Cardiac muscle cell (in vitro differentiated cells and primary cell): ENCODE results near the gene PCSK4. TPM values are rescaled to one million over a fixed set of nuclear protein-coding genes. Genes with fewer than 3 reads are reported as not detected.

Experiments
- DNase-seq, 2 donors: peaks; one replicate each; pipeline versions ENCODE4 v3.0.0 to v3.0.0-alpha.2; 2010 to 2017; ENCODE audit warnings: low read depth in 1 of 2, low spot score in 1 of 2
- H3K27ac ChIP-seq: fragments of 200-600 bp; sonication (generic); 2 replicates; pipeline ENCODE4 v1.5.1; 2016
- H3K27me3 ChIP-seq: fragments of 200-600 bp; sonication (generic); 2 replicates; pipeline ENCODE4 v1.6.0; 2016; ENCODE audit warnings: control low read depth
- H3K36me3 ChIP-seq: fragments of 200-600 bp; sonication (generic); 2 replicates; pipeline ENCODE4 v1.5.1; 2016; ENCODE audit warnings: control low read depth
- H3K4me1 ChIP-seq: fragments of 200-600 bp; sonication (generic); 2 replicates; pipeline ENCODE4 v1.8.1; 2017; ENCODE audit warnings: low read depth, mild to moderate bottlenecking, mixed run types
- H3K4me3 ChIP-seq: fragments of 200-600 bp; sonication (generic); 2 replicates; pipeline ENCODE4 v1.5.1; 2016; ENCODE audit warnings: mild to moderate bottlenecking
- H3K9me3 ChIP-seq: fragments of 200-600 bp; sonication (generic); 2 replicates; pipeline ENCODE4 v1.5.1; 2017; ENCODE audit warnings: low read depth, mild to moderate bottlenecking, control low read depth
- polyA plus RNA-seq: library from polyadenylated mRNA; unstranded; fragments of >200 nt; fragmentation: Nextera tagmentation; extraction: Ambion mirVana; gene quantifications from 2 replicates; pipeline ENCODE4 v1.2.1, GENCODE V29; 2016
- total RNA-seq: library from RNA; depleted of rRNA; stranded (reverse); fragments of >200 nt; gene quantifications from 2 replicates; pipeline ENCODE4 v1.2.3, GENCODE V29; 2016
- TF ChIP-seq, protein P1 (sequence below): IDR thresholded peaks from 2 replicates; pipeline ENCODE4 v1.5.1; 2012; ENCODE audit warnings: low read depth, mild to moderate bottlenecking, low read length

PCSK4 gene
- total and polyA plus RNA-seq, 2 experiments from 2014 or later: 9.6 to 28.6 TPM

DNA sequence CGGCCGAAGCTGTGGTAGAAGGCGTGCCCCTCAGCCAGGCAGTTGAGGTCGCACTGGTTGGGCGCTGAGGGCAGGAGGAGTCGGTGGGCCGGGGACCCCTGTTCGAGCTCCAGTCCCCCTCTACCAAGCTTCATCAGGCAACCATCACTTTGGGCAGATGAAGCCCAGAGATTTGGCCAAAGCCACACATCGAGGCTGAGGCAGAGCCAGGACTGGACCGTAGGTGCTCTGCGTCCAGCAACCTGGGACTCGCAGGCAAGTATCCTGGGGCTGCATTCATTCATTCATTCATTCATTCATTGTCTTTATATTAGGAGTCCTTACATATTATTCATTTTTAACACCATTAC lies 18.3 kb upstream of the PCSK4 start:
- TF ChIP-seq, protein P1, sequence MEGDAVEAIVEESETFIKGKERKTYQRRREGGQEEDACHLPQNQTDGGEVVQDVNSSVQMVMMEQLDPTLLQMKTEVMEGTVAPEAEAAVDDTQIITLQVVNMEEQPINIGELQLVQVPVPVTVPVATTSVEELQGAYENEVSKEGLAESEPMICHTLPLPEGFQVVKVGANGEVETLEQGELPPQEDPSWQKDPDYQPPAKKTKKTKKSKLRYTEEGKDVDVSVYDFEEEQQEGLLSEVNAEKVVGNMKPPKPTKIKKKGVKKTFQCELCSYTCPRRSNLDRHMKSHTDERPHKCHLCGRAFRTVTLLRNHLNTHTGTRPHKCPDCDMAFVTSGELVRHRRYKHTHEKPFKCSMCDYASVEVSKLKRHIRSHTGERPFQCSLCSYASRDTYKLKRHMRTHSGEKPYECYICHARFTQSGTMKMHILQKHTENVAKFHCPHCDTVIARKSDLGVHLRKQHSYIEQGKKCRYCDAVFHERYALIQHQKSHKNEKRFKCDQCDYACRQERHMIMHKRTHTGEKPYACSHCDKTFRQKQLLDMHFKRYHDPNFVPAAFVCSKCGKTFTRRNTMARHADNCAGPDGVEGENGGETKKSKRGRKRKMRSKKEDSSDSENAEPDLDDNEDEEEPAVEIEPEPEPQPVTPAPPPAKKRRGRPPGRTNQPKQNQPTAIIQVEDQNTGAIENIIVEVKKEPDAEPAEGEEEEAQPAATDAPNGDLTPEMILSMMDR: no peak

GRCh38 chr19:1507763-1508506 lies 17.8 kb upstream of the PCSK4 start:
- peak overlapping the region; percentile 90 for H3K27ac ChIP-seq
- H3K36me3 ChIP-seq: no peaks in the 10 kb centered on the region
- peak overlapping the region; percentile 23 for H3K4me3 ChIP-seq
- H3K4me1 ChIP-seq: no peaks in the 10 kb centered on the region
- peaks cover 20% of the 10 kb centered on the region for H3K27me3 ChIP-seq
- TF ChIP-seq, protein P1: no peak
- DNase-seq: peak; percentile 97 to 98
- H3K9me3 ChIP-seq: no peaks in the 10 kb centered on the region

More for the DNA sequence above, 18.3 kb upstream of the PCSK4 start:
- Histone ChIP-seq H3K4me3 (no peak overlapping the region), H3K4me1 (no peaks in the 10 kb centered on the region), H3K27ac (peak overlapping the region; percentile 32), H3K36me3 (no peaks in the 10 kb centered on the region), H3K9me3 (no peaks in the 10 kb centered on the region), H3K27me3 (peaks cover 18% of the 10 kb centered on the region)
- DNase-seq: no peak

DNA sequence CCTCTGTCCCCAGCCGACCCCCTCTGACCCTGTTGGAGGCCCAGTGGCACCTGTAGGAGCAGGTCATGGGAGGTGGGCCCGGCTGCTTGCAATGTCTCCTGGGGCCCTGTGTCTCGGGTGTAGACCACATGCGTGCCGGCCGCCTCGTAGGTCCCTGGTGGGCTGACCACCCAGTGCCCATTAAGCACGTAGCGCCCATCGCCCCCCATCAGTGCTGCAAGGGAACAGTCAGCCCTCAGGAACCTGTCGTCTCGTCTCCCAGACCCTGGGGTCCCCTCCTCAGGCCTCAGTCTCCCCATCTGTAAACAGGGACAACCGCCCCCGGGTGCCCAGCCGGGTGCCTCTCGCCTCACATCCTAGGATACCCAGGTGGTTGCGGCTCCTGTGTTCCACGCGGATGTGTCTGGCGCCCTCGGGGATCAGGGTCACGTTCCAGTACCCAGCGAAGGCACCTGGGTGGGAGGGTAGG lies 17.1 kb upstream of the PCSK4 start:
- Histone ChIP-seq H3K9me3 (no peaks in the 10 kb centered on the region), H3K4me1 (no peaks in the 10 kb centered on the region), H3K4me3 (no peak overlapping the region), H3K27ac (peak overlapping the region; percentile 90), H3K27me3 (peaks cover 21% of the 10 kb centered on the region), H3K36me3 (no peaks in the 10 kb centered on the region)
- TF ChIP-seq, protein P1: no peak
- no peak for DNase-seq

DNA sequence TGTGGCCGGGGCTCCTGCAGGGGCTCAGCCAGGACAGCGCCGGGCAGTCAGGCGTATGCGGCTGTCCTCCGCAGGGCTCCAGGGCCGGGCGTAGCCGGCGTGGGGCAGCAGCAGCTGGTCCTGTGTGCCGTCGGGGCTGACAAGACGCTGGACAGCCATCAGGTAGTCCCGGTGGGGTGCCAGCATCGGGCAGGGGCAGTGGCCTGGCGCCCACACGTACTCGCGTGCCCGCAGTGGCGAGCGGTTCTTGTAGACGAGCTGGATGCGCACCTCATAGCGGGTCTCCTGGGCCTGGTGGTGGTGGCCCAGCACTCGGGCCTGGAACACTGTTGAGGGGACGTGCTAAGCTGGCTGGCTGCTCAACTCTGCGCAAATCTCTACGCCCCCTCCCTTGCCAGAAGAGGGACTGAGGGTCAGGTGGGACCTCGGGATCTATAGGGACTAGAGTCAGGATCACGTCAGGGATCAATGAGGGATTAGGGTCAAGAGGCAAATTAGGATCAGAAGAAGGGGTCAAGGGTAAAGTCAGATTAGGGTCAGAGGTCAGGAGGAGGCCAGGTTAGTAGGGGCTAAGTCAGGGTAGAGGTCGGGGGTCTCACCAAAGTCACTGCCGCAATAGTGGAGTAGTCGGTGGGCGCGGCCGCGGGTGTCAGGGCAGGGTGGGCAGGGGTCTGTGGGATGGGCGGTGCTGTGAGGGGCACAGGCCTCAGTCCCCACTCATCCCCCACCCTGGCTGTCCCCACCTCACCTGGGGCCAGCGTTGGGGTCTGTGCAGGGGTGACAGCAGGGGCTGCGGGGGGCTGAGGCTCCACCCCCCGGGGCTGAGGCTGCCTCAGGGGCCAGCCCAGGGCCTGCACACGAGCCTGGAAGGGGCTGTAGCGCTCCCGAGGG lies 16.1 kb upstream of the PCSK4 start:
- TF ChIP-seq, protein P1: no peak
- no peaks in the 10 kb centered on the region for H3K4me1 ChIP-seq
- no peaks in the 10 kb centered on the region for H3K9me3 ChIP-seq
- H3K27ac ChIP-seq: no peak overlapping the region
- H3K27me3 ChIP-seq: peaks cover 18% of the 10 kb centered on the region
- DNase-seq: no peak
- H3K36me3 ChIP-seq: no peaks in the 10 kb centered on the region
- H3K4me3 ChIP-seq: no peak overlapping the region

- H3K9me3 ChIP-seq: no peaks in the 10 kb centered on the region
- no peak overlapping the region for H3K27ac ChIP-seq
- no peaks in the 10 kb centered on the region for H3K36me3 ChIP-seq
- H3K4me1 ChIP-seq: no peaks in the 10 kb centered on the region
- H3K27me3 ChIP-seq: peaks cover 18% of the 10 kb centered on the region
- no peak overlapping the region for H3K4me3 ChIP-seq
- TF ChIP-seq, protein P1: no peak
- no peak for DNase-seq
These were observed 14.9 kb upstream of the PCSK4 start for GRCh38 chr19:1505012-1505411.
